ENCODE measurements around the gene CWC25.

- TF ChIP-seq TSHZ2 (CRISPR knock-in tag; IDR thresholded peaks at IDR 0.05), result no peak
- TF ChIP-seq CSDC2 (CRISPR knock-in tag; IDR thresholded peaks at IDR 0.05), result no peak
- no peak for TF ChIP-seq PATZ1 (CRISPR knock-in tag; IDR thresholded peaks at IDR 0.05; ENCODE audit: borderline replicate concordance)
- TF ChIP-seq RARB (CRISPR knock-in tag; IDR thresholded peaks at IDR 0.05), result no peak
- no peak for TF ChIP-seq ZNF8 (CRISPR knock-in tag; IDR thresholded peaks at IDR 0.05)
- no peak for TF ChIP-seq ARNTL (CRISPR knock-in tag; IDR thresholded peaks at IDR 0.05; ENCODE audit: borderline replicate concordance, low read depth)
- no peak for TF ChIP-seq BACH2 (CRISPR knock-in tag; IDR thresholded peaks at IDR 0.05; ENCODE audit: borderline replicate concordance)
- TF ChIP-seq CREB5 (CRISPR knock-in tag; IDR thresholded peaks at IDR 0.05; ENCODE audit: low read depth), result no peak
Observed at GRCh38 chr17:38797828-38798227, 27.3 kb downstream of the CWC25 start.

Data from SK-N-SH treated with all-trans-retinoic acid at 6 μM for 48 hours (cell line).